Central memory CD8-positive, alpha-beta T cell (primary cell): ENCODE data around the gene SMG6.

Experiments
- ATAC-seq: fragments of 150-1000 bp; cut with Tn5 transposase; replicated peaks from 2 replicates; pipeline ENCODE4 v1.10.0; 2022; ENCODE audit warnings: mild to moderate bottlenecking, moderate FRiP score, moderate number of reproducible peaks; ENCODE audit not compliant: poor library complexity, severe bottlenecking; ENCODE audit errors: extremely low read depth
- DNase-seq, 2 donors: peaks; one replicate each; pipeline ENCODE4 v3.0.0; 2021; ENCODE audit warnings: low spot score in 2 of 2
- H3K27ac Mint-ChIP-seq: one replicate; pipeline ENCODE4 v1.8.0; 2022; ENCODE audit warnings: low read depth, mild to moderate bottlenecking, moderate library complexity, mixed read lengths
- H3K27me3 Mint-ChIP-seq: one replicate; pipeline ENCODE4 v1.8.0; 2022; ENCODE audit warnings: mixed read lengths
- H3K36me3 Mint-ChIP-seq: one replicate; pipeline ENCODE4 v1.8.0; 2022; ENCODE audit warnings: mild to moderate bottlenecking, moderate library complexity, mixed read lengths; ENCODE audit not compliant: insufficient read depth
- H3K4me1 Mint-ChIP-seq: one replicate; pipeline ENCODE4 v1.8.0; 2022; ENCODE audit warnings: mixed read lengths
- H3K4me3 Mint-ChIP-seq: one replicate; pipeline ENCODE4 v1.8.0; 2022; ENCODE audit warnings: mild to moderate bottlenecking, moderate library complexity, mixed read lengths
- H3K9me3 Mint-ChIP-seq: one replicate; pipeline ENCODE4 v1.8.0; 2022; ENCODE audit warnings: mixed read lengths

SMG6 gene

DNA sequence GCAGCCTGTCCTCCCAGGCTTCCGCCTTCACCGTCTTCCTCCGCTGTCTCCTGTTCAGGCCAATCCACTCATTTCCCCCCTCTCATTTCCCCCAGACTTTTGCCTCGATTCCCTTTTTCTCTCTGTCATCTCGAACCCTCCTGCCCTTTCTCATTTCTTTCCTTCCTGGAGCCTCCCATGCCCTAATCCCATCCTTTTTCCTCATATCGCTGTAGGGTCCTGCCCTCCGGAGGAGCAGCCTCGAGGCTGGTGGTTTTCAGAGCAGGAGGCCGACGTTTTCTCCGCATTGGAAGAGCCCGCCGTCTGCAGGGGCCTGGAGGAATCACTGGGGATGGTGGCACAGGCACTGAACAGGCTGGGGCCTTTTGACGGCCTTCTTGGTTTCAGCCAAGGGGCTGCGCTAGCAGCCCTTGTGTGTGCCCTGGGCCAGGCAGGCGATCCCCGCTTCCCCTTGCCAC is 261.2 kb downstream of the SMG6 start:
- DNase-seq (no peak), ATAC-seq (no peak)
- Mint-ChIP-seq H3K4me3 (peak overlapping the region; percentile 92), H3K36me3 (peaks cover 19% of the 10 kb centered on the region), H3K27me3 (no peaks in the 10 kb centered on the region), H3K4me1 (peaks cover 18% of the 10 kb centered on the region), H3K27ac (peak overlapping the region; percentile 96), H3K9me3 (no peaks in the 10 kb centered on the region)

DNA sequence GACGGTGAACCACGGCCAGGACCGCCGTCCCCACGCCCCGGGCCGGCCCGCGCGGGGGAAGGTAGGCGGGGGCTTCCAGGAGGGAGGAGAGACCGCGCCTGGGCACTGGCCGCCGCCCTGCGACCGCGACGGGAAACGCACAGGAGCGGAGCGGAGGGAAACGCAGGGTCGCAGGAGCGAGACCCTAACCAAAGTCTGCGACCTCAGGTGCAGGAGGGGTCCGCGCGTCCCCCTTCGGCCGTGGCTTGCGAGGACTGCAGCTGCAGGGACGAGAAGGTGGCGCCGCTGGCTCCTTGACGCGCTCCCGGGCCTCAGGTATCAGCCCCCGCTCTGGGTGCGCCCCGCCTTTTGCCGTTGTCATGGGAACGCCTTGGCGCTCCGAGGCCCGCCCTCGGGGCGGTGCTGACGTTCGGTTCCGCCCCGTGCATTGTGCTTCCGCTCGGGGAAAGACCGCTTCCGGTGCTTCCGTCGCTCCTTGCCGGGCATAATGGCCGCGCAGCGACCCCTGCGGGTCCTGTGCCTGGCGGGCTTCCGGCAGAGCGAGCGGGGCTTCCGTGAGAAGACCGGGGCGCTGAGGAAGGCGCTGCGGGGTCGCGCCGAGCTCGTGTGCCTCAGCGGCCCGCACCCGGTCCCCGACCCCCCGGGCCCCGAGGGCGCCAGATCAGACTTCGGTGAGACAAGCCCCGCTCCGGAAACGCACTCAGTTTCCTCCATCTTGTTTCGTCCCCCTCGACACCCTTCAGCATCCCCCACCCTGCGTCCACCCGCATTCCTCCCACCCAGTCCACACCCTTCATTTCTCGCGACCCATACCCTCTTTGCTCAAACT is 261.8 kb downstream of the SMG6 start, which contains the start of gene OVCA2:
TSS of gene OVCA2 (plus strand) at position 462 of the 829 bp plus-strand sequence. CDS start at position 488, 26 bp downstream.
- ATAC-seq: peak; percentile 93
- H3K27ac Mint-ChIP-seq: peak within 1 kb of the TSS; percentile 96

DNA sequence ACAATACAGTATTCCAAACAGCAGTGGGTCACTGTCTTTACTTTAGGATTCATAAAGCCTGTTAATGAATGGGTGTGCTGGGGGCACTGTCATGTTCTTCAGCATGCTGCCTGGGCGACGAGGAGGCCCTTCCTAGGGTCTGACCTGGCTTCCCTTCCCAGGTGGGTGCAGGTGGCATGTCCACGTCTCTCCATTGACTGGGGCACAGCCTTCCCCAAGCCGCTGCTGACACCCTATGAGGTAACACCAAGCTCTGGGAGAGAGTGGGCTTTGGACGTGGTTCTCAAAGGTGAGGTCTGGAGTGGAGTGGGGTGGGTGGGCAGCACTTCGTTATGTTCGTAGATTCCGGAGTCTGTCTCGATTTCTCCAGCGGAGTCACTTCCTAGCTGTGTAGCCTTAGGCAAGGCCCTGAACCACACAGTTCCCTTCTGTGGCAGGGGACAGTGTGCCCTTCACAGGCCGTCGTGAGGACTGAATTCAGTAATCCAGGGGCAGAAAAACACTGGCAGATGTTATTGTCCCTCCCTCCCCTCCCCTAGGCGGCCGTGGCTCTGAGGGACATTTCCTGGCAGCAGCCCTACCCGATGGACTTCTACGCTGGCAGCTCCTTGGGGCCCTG is 262.5 kb downstream of the SMG6 start:
- H3K9me3 Mint-ChIP-seq: no peaks in the 10 kb centered on the region
- H3K36me3 Mint-ChIP-seq: peaks cover 20% of the 10 kb centered on the region
- DNase-seq (no peak), ATAC-seq (no peak)
- H3K27me3 Mint-ChIP-seq: no peaks in the 10 kb centered on the region
- peaks cover 18% of the 10 kb centered on the region for H3K4me1 Mint-ChIP-seq
- H3K4me3 Mint-ChIP-seq: peak overlapping the region; percentile 92
- no peak overlapping the region for H3K27ac Mint-ChIP-seq

More for the DNA sequence above, 261.8 kb downstream of the SMG6 start, which contains the start of gene OVCA2:
- Mint-ChIP-seq H3K4me1 (peaks cover 18% of the 10 kb centered on the region), H3K27me3 (no peaks in the 10 kb centered on the region), H3K9me3 (no peaks in the 10 kb centered on the region), H3K36me3 (peaks cover 20% of the 10 kb centered on the region), H3K4me3 (peak within 1 kb of the TSS; percentile 92)
- peak; percentile 95 to 96 for DNase-seq

GRCh38 chr17:2040219-2040827 is 263.3 kb downstream of the SMG6 start:
- Mint-ChIP-seq H3K4me3 (peak overlapping the region; percentile 92), H3K27me3 (no peaks in the 10 kb centered on the region), H3K4me1 (peaks cover 18% of the 10 kb centered on the region), H3K27ac (no peak overlapping the region), H3K36me3 (peaks cover 20% of the 10 kb centered on the region), H3K9me3 (no peaks in the 10 kb centered on the region)
- DNase-seq (no peak), ATAC-seq (no peak)

- Mint-ChIP-seq H3K9me3 (no peaks in the 10 kb centered on the region), H3K4me3 (no peak overlapping the region), H3K27me3 (no peaks in the 10 kb centered on the region), H3K27ac (no peak overlapping the region), H3K36me3 (peaks cover 24% of the 10 kb centered on the region), H3K4me1 (peaks cover 4% of the 10 kb centered on the region)
- DNase-seq (no peak), ATAC-seq (no peak)
These were observed 266.4 kb downstream of the SMG6 start for GRCh38 chr17:2037155-2037554.

DNA sequence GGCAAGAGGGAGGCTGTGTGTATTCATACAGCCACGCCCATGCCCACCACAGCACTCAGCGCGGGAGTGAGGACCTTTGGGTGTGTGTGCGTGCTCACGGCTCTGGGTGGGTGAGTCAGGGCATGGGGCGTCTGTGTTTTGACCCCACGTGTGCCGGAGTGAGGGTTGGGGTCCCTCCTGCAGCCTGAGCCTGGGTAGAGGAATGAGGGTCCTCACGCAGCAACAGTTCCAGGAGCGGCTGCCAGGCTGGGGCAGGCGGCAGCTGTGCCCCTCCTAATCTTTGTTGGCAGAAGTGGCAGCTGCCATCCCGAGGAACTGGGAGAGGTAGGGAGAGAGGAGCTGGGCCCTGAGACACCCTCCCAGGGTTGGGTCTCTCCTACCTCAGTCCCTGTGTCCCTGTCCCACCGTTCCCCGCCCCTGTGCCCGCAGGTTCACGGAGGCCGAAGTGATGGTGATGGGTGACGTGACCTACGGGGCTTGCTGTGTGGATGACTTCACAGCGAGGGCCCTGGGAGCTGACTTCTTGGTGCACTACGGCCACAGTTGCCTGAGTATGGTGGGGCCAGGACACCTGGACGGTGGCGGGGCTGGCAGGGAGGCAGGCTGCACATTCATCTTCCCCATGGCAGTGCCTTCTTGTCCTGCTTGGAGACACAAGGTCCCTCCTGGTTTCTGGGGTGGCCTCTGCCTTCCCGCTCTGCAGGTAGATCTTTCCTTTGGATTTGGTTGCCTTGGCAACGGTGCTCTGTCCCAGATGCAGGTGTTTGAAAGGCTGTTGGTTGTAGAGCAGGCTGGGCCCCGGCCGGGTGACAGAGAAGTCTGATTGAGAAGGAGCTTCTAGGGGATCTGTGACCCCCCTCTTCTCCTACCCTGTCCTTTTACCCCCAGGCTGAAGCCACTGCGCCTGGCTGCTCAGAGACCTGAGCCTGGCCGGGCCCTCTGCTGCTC is 267.8 kb downstream of the SMG6 start:
- H3K36me3 Mint-ChIP-seq: peaks cover 21% of the 10 kb centered on the region
- no peak overlapping the region for H3K4me3 Mint-ChIP-seq
- H3K27ac Mint-ChIP-seq: no peak overlapping the region
- peaks cover 3% of the 10 kb centered on the region for H3K4me1 Mint-ChIP-seq
- DNase-seq (no peak), ATAC-seq (no peak)
- H3K27me3 Mint-ChIP-seq: no peaks in the 10 kb centered on the region
- H3K9me3 Mint-ChIP-seq: no peaks in the 10 kb centered on the region

DNA sequence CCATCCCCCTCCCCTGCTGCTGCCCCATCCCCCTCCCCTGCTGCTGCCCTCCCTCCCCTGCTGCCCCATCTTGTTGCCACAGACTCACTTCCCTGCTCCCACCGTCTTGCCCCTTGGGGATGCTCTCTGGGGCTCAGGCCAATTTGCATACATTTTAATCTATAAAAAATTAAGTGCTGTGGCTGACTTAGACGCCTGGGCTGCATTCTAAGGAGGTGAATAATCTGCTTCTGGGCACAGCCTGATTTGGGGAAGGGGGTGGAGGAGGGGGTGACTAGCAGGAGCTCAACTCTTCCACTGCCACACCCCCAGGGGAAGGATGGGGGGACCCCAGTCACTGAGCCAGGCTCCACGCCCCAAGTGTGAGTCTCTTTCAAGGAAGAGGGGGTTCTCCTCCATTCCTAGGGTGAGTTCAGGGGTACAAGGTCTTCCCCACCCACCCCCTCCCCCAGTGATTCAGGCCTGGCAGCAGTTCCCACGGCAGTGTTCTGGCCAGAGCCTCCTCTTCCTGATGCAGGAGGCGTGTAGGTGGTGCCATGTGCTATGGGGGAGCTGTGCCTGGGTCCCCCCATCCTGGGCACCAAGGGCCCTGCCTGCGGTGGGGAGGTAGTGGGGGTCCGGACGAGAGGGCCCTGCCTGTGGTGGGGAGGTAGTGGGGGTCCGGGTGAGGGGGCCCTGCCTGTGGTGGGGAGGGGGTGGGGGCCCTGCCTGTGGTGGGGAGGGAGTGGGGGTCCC is 268.6 kb downstream of the SMG6 start:
- DNase-seq (no peak), ATAC-seq (no peak)
- Mint-ChIP-seq H3K36me3 (peaks cover 21% of the 10 kb centered on the region), H3K4me3 (no peak overlapping the region), H3K27me3 (no peaks in the 10 kb centered on the region), H3K9me3 (no peaks in the 10 kb centered on the region), H3K4me1 (peaks cover 11% of the 10 kb centered on the region), H3K27ac (no peak overlapping the region)

GRCh38 chr17:2034157-2034556 is 269.4 kb downstream of the SMG6 start:
- H3K27me3 Mint-ChIP-seq: no peaks in the 10 kb centered on the region
- DNase-seq (no peak), ATAC-seq (no peak)
- peaks cover 15% of the 10 kb centered on the region for H3K4me1 Mint-ChIP-seq
- no peak overlapping the region for H3K4me3 Mint-ChIP-seq
- H3K36me3 Mint-ChIP-seq: peaks cover 21% of the 10 kb centered on the region
- no peaks in the 10 kb centered on the region for H3K9me3 Mint-ChIP-seq
- H3K27ac Mint-ChIP-seq: no peak overlapping the region

DNA sequence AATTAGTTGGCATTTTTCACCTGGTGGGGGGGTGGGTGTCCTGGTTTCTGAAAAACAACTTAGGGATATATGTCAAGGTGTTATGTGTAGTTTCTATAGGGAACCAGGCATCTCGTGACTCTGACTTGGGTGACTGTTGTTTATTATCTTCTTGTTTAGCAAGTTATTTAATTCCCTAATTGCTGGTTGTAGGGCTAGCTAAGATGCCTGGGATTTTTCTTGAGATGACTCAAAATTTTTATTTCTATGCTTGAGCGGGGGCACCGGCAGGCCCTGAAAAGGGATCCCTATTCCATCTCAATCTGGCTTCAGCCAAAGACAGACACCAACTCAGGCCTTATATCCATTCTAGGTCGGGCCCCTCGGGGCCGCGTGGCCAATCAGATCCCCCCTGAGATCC is 270.4 kb downstream of the SMG6 start:
- Mint-ChIP-seq H3K36me3 (peaks cover 15% of the 10 kb centered on the region), H3K4me3 (no peak overlapping the region), H3K27ac (no peak overlapping the region), H3K27me3 (peaks cover 7% of the 10 kb centered on the region), H3K4me1 (peaks cover 15% of the 10 kb centered on the region), H3K9me3 (no peaks in the 10 kb centered on the region)
- no peak for ATAC-seq
- no peak for DNase-seq

DNA sequence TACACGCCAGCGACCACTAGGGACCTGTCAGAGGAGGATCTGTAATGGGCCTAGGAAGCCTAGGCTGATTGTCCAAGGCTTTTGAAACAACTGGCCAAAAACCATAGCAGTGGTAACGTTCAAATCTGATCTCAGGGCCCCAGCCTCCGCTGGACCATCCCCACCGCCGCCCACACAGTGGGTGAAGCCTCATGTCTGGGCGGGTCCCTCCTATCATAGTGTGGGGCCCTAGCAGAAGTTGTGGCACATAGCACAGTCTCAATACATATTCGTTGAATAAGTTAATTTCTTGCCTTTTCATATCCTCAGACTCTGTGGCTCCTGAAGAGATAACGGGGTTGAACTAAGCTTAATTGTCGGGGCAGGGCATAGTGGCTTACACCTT is 272.8 kb downstream of the SMG6 start:
- peaks cover 10% of the 10 kb centered on the region for H3K36me3 Mint-ChIP-seq
- H3K4me1 Mint-ChIP-seq: peaks cover 22% of the 10 kb centered on the region
- peak; percentile 1 for ATAC-seq
- peak overlapping the region; percentile 84 for H3K27ac Mint-ChIP-seq
- H3K4me3 Mint-ChIP-seq: peak overlapping the region; percentile 92
- H3K9me3 Mint-ChIP-seq: no peaks in the 10 kb centered on the region
- H3K27me3 Mint-ChIP-seq: peaks cover 30% of the 10 kb centered on the region
- DNase-seq: no peak

- H3K4me1 Mint-ChIP-seq: peaks cover 28% of the 10 kb centered on the region
- peaks cover 10% of the 10 kb centered on the region for H3K36me3 Mint-ChIP-seq
- H3K9me3 Mint-ChIP-seq: no peaks in the 10 kb centered on the region
- ATAC-seq: peak; percentile 86
- DNase-seq: peak; percentile 68 to 74
- H3K4me3 Mint-ChIP-seq: peak within 1 kb of the TSS; percentile 92
- H3K27ac Mint-ChIP-seq: peak within 1 kb of the TSS; percentile 84
- peaks cover 36% of the 10 kb centered on the region for H3K27me3 Mint-ChIP-seq
These were observed 273.4 kb downstream of the SMG6 start, which contains the start of gene DPH1 for GRCh38 chr17:2029911-2030778. DPH1 (plus strand) TSS chr17:2030153; CDS start chr17:2030170, 17 bp downstream.
